Placental epithelial cell (primary cell): ENCODE data around the gene OST4. TPM values are rescaled to one million over a fixed set of nuclear protein-coding genes. Genes with fewer than 3 reads are reported as not detected.

Experiments used
- total RNA-seq: library from RNA; depleted of rRNA; stranded (reverse); fragments of >200 nt; gene quantifications from 2 replicates; pipeline ENCODE4 v1.2.3, GENCODE V29; 2012

Gene OST4
- total RNA-seq: 217 and 424 TPM in 2 replicates

DNA sequence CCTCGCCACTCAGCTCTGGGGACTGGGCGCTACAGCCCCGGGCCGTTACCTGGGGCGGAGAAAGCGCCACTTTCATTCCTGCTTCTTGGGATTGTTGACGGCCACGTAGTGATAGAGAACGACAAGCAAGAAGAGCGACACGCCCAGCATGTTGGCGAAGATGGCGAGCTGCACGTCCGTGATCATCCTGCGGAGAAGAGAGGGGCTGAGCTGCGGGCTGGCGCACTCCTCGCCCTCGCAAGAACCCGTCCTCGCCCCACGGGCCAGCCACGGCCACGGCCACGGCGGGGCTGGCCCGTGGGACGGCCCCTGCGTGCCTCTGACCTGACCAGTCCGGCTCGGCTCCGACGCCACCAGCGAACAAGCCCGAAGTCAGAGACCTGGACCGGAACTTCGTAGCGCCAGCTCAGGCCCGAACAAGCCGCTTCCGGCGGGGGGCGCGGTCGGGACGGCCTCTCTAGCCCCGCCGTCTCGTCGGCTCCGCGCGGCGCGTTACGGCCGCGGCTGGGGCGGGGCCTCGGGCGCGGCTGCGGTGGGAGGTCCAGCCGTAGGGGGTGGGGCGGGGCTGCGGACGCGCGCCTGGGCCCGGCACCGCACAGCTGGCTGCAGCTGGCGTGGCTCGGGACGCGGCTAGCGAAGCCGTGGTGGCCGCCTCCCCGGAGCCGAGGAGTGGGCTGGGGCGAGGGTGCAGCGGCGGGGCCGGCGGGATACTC is at the start of gene OST4:
Gene OST4, minus strand, starts transcription at position 378 of the 713 bp plus-strand sequence.

DNA sequence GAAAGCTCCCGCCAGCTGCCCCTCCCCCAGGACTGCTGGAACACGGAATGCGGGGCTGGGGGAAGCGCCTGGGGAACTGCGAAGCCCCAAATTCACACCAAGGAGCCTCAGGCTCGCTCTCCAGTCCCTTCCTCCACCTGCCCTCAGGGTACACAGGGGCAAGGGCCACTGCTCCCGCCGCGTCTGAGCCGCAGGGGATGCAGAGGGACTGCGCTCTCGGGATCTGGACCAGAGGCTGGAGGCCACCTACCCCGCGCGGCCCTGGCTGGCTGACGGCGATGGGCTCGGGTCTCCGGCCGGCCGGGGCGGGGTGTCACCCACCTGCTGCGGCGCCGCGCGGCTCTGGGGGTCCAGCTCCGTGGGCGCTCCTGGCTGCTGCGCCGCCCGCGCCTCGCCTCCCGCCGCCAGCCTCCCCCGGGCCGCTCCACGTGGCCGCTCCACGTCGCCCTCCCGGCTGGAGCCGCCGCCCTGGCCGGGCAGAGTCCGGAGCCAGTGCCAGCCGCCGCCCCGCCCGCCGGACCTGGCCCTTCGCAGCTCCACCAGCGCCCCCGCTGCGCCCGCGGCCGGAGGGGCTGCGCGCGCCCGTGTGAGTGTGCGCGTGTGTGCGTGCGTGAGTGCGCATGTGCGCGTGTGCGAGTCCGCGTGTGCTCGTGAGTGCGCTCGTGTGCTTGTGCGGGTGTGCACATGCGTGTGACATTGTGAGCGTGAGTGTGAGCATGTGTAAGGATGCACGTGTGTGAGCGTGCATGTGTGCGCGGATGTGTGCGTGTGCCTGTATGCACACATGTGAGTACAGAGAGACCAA is 47.3 kb upstream of the OST4 start, which contains the start of gene CGREF1:
Gene CGREF1, minus strand, starts transcription at position 604 of the 805 bp plus-strand sequence. CDS start 14,762 bp downstream, outside the sequence.

DNA sequence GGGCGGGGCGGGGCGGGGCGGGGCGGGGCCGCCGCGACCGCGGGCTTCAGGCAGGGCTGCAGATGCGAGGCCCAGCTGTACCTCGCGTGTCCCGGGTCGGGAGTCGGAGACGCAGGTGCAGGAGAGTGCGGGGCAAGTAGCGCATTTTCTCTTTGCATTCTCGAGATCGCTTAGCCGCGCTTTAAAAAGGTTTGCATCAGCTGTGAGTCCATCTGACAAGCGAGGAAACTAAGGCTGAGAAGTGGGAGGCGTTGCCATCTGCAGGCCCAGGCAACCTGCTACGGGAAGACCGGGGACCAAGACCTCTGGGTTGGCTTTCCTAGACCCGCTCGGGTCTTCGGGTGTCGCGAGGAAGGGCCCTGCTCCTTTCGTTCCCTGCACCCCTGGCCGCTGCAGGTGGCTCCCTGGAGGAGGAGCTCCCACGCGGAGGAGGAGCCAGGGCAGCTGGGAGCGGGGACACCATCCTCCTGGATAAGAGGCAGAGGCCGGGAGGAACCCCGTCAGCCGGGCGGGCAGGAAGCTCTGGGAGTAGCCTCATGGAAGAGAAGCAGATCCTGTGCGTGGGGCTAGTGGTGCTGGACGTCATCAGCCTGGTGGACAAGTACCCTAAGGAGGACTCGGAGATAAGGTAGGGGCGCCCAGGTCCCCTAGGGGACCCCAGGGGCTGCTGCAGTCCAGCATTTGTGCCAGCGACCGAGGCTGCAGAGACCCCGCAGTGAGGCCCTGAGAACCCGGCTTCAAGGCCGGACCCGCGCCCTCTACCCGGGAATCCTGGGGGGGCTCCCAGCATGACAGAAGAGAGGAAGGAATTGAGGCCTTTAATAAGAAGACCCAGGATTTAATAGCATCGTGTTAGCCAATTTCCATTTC is 15.5 kb upstream of the OST4 start, which contains the start of gene KHK:
Gene KHK, plus strand, starts transcription at position 49 of the 870 bp plus-strand sequence. Its CDS starts 488 bp downstream, at position 537.

DNA sequence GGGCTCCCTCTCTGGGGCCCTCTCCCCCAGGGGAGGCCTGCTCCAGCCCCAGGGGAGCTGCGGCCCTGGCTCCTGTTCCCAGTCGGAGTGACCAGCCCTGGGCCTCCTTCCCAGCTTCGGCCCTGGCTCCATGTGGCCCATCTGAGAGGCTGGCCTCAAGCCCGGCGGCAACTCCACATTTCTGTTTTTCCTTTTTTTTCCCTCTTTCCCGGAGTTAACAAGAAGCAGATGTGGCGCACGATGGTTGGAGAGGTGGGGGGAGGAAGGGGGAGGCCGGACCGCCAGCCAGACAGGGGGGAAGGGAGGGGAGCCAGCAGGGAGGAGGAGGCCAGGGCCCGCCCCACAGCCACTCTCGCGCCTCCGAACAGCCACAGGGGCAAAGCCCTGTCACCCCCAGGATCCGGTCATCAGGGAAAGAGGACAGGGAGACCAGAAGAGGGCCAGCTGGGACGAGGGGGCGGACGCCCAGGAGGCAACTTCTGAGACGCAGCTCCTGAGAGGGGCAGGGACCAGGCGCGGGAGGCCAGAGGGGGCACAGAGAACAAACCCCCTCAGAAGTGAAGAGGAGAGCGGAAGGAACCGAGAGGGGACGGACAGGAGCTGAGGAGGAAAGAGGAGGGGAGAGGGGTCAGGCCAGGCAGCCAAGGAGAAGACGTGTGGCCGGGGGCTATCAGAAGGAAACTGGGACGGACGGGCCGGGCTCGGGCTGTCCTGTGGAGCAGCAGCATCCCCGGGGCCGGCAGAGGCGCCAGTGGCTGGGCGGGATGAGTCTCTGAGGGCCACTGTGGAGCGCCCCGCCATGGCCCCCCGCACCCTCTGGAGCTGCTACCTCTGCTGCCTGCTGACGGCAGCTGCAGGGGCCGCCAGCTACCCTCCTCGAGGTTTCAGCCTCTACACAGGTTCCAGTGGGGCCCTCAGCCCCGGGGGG is 7.1 kb upstream of the OST4 start, which contains the start of gene EMILIN1:
Gene EMILIN1, plus strand, starts transcription at position 349 of the 928 bp plus-strand sequence. Its CDS starts 451 bp downstream, at position 800.

DNA sequence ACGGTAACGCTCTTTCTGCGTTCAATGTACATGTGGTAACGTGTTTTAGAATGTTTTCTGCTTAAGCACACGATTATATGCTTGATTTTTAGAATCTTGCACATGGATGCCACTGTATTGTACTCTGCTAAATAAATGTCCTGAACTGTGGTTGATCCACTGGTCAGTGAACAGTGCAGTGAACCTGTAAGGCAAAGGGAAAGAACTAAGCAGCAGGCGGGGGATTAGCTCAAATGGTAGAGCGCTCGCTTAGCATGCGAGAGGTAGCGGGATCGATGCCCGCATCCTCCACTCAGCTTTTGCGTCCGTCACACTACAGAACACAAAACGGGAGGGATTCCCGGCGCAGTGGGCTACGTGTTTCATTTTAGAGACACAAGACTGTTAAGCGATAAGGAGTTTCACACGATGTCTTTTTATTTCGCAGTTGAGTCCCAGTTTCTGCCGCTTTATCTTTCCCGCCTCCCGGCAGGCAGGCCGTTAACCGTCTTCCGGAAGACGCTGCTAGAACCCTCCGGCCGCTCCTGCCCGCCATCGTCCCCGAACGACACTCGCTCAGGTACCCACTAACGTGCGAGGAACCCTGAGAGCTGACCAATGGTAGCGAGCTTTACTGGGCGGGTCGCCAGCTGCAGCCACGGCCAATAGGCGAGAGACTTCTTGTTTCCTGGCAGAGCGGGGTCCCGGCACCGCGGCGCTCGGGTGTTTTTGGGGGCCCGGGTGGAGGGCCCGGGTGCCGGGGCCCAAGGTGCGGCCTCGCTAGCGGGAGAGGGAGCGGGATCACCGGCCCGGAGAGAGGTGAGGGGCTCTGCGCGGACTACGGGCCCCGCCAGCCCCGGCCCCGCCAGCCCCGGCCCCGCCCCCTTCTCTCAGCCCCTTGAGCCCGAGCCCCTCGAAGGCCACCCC is 20.2 kb downstream of the OST4 start, which contains the start of gene AGBL5:
Gene AGBL5, plus strand, starts transcription at position 673 of the 906 bp plus-strand sequence. CDS start 1,291 bp downstream, outside the sequence.

DNA sequence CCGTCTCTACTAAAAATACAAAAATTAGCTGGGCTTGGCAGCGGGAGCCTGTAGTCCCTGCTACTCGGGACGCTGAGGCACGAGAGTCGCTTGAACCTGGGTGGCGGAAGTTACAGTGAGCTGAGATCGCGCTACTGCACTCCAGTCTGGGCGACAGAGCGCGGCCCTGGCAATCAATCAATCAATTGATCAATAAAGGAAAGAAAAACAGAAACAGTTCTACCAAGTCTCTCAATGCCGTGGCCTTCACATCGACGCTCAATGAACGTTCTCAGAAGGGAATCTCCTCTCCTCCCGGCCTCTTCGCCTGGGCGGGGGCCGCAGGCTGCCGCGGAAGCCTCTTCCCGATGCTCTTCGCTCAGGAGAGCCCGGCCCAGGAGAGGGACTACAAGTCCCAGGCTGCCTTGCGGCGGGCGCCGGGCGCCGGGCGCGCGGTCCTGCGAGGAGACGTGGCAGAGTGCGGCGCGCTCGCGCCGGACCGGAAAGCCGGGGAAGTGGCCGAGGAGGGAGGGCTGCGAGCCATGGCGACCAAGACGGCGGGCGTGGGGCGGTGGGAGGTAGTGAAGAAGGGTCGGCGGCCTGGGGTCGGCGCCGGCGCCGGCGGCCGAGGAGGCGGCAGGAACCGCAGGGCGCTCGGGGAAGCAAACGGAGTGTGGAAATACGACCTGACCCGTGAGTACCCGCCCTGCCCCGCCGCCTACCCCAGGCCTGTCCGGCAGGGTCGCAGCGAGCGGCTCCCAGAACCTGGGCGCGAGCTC is 38.8 kb downstream of the OST4 start, which contains the start of gene TMEM214:
Gene TMEM214, plus strand, starts transcription at position 471 of the 758 bp plus-strand sequence. Its CDS starts 51 bp downstream, at position 522.

Other genes starting within 250 kb of the OST4 start
- not detected in 2 replicates for gene DPYSL5, start 223.5 kb downstream of the OST4 start, total RNA-seq
- 1.3 and 2.0 TPM in 2 replicates for gene MAPRE3, start 101.0 kb downstream of the OST4 start, total RNA-seq
- gene TMEM214, start 38.7 kb downstream of the OST4 start, total RNA-seq: 68.0 and 78.1 TPM in 2 replicates
- 39.6 and 41.2 TPM in 2 replicates for gene AGBL5, start 20.0 kb downstream of the OST4 start, total RNA-seq
- 5.2 and 24.7 TPM in 2 replicates for gene EMILIN1, start 7.0 kb upstream of the OST4 start, total RNA-seq
- under 0.01 TPM in 1 of 2 replicates, not detected in the other for gene KHK, start 15.1 kb upstream of the OST4 start, total RNA-seq
- gene CGREF1, start 47.5 kb upstream of the OST4 start, total RNA-seq: under 0.01 and 0.33 TPM in 2 replicates
- not detected in 2 replicates for gene ABHD1, start 52.2 kb upstream of the OST4 start, total RNA-seq
- gene PREB, start 63.0 kb upstream of the OST4 start, total RNA-seq: 44.4 and 75.3 TPM in 2 replicates
- gene PRR30, start 67.8 kb upstream of the OST4 start, total RNA-seq: not detected in 2 replicates
- gene TCF23, start 77.3 kb upstream of the OST4 start, total RNA-seq: not detected in 2 replicates
- gene ATRAID, start 140.4 kb upstream of the OST4 start, total RNA-seq: 197 and 201 TPM in 2 replicates
- 174 and 243 TPM in 2 replicates for gene SLC5A6, start 140.6 kb upstream of the OST4 start, total RNA-seq
- gene CAD, start 145.7 kb upstream of the OST4 start, total RNA-seq: 46.3 and 52.6 TPM in 2 replicates
- gene SLC30A3, start 191.4 kb upstream of the OST4 start, total RNA-seq: 0.11 TPM in 1 of 2 replicates, not detected in the other
- gene DNAJC5G, start 203.8 kb upstream of the OST4 start, total RNA-seq: not detected in 2 replicates
- gene TRIM54, start 210.8 kb upstream of the OST4 start, total RNA-seq: not detected in 2 replicates
- 0.22 and 2.0 TPM in 2 replicates for gene UCN, start 236.8 kb upstream of the OST4 start, total RNA-seq